Suprapubic skin (tissue), 4 donors: ENCODE measurements around the gene TMEM86B. TPM values are rescaled to one million over a fixed set of nuclear protein-coding genes. Genes with fewer than 3 reads are reported as not detected.

Experiments
- DNase-seq, 2 donors: peaks; one replicate each; pipeline ENCODE4 v3.0.0-alpha.2; 2019; ENCODE audit warnings: low spot score in 2 of 2
- H3K27ac ChIP-seq: fragments of 200-600 bp; sonication (generic); one replicate; pipeline ENCODE4 v1.5.1; 2019
- H3K27me3 ChIP-seq: fragments of 200-600 bp; sonication (generic); one replicate; pipeline ENCODE4 v1.5.1; 2019
- H3K36me3 ChIP-seq: fragments of 200-600 bp; sonication (generic); one replicate; pipeline ENCODE4 v1.5.1; 2019
- H3K4me1 ChIP-seq: fragments of 200-600 bp; sonication (generic); one replicate; pipeline ENCODE4 v1.5.1; 2019
- H3K4me3 ChIP-seq: fragments of 200-600 bp; sonication (generic); one replicate; pipeline ENCODE4 v1.5.1; 2019; ENCODE audit warnings: mild to moderate bottlenecking
- H3K9me3 ChIP-seq: fragments of 200-600 bp; sonication (generic); one replicate; pipeline ENCODE4 v1.5.1; 2019
- EP300 ChIP-seq: sonication (generic); formaldehyde crosslinking; IDR thresholded peaks from one replicate; pipeline ENCODE4 v1.6.1; 2017; ENCODE audit warnings: antibody characterized with exemption
- POLR2A ChIP-seq, 2 donors: fragments of 450-650 bp; IDR thresholded peaks; one replicate each; pipeline ENCODE4 v1.6.1; 2017; ENCODE audit warnings: antibody characterized with exemption in 2 of 2, mild to moderate bottlenecking in 2 of 2, moderate library complexity in 2 of 2
- POLR2AphosphoS5 ChIP-seq, 3 donors: sonication (generic); formaldehyde crosslinking; IDR thresholded peaks; one replicate each; pipeline ENCODE4 v1.6.1; 2017; ENCODE audit warnings: antibody characterized with exemption in 3 of 3
- WGBS: methylation state at CpG from one replicate; pipeline ENCODE4 v1.1.5; 2018; 5-methylcytosine and 5-hydroxymethylcytosine counted together
- total RNA-seq, 4 donors: library from RNA; depleted of rRNA; stranded (reverse); fragments of >200 nt; gene quantifications; one replicate each; pipeline ENCODE4 v1.1.0, GENCODE V29; 2016
- TF ChIP-seq, protein P1 (sequence below), 2 donors: fragments of 200-600 bp in 1 of 2; fragments of 450-650 bp in 1 of 2; sonication (generic) in 1 of 2; IDR thresholded peaks; one replicate each; pipeline ENCODE4 v1.5.1; 2016 to 2019; ENCODE audit warnings: antibody characterized with exemption in 2 of 2, mild to moderate bottlenecking in 1 of 2, moderate library complexity in 1 of 2

TMEM86B gene, protein sequence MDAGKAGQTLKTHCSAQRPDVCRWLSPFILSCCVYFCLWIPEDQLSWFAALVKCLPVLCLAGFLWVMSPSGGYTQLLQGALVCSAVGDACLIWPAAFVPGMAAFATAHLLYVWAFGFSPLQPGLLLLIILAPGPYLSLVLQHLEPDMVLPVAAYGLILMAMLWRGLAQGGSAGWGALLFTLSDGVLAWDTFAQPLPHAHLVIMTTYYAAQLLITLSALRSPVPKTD
- 1 to 10 TPM; 2.0 to 9.4 (median 4.2) TPM for total RNA-seq

DNA sequence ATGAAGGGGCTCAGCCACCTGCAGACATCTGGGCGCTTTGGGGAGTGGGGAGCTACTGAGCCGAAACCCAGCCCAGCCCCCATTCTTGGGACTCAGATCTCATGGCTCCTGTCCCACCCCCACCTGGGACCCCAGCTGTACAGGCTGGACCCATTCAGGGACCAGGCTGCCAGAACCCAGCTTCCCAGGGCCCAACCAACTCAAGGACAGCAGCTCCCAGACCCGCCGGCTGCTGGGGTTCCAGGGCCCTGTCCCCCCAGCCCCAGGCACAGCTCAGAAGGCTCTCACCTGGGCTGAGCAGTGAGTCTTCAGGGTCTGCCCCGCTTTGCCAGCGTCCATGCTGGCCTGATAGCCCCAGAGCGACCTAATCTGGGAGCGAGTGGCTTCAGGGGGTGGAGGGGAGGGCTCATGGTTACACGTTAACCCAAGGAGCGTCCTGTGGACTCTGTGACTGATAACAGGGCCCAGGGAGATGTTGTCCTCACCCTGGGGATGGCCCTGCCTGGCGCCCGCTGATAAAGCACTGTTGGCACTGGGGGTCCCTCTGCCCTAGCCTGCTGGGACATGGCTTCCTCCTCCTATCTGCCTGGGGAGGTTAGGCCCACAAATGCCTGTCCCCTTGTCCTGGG lies at the start of gene TMEM86B:
TSS of gene TMEM86B (minus strand) at position 361 of the 629 bp plus-strand sequence. CDS start at position 339, 22 bp downstream.
- Histone ChIP-seq H3K9me3 (no peaks in the 10 kb centered on the region), H3K27ac (no peak within 1 kb of the TSS), H3K36me3 (peaks cover 72% of the 10 kb centered on the region), H3K4me1 (no peaks in the 10 kb centered on the region), H3K27me3 (no peaks in the 10 kb centered on the region), H3K4me3 (no peak within 1 kb of the TSS)
- TF ChIP-seq, protein P1, sequence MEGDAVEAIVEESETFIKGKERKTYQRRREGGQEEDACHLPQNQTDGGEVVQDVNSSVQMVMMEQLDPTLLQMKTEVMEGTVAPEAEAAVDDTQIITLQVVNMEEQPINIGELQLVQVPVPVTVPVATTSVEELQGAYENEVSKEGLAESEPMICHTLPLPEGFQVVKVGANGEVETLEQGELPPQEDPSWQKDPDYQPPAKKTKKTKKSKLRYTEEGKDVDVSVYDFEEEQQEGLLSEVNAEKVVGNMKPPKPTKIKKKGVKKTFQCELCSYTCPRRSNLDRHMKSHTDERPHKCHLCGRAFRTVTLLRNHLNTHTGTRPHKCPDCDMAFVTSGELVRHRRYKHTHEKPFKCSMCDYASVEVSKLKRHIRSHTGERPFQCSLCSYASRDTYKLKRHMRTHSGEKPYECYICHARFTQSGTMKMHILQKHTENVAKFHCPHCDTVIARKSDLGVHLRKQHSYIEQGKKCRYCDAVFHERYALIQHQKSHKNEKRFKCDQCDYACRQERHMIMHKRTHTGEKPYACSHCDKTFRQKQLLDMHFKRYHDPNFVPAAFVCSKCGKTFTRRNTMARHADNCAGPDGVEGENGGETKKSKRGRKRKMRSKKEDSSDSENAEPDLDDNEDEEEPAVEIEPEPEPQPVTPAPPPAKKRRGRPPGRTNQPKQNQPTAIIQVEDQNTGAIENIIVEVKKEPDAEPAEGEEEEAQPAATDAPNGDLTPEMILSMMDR (IDR thresholded peaks at IDR 0.05) = no peak
- TF ChIP-seq POLR2A (IDR thresholded peaks at IDR 0.05) = no peak
- no peak for TF ChIP-seq EP300
- no peak for TF ChIP-seq POLR2AphosphoS5 (IDR thresholded peaks at IDR 0.05)
- 91% methylated on average over 6 of the region's 12 CpGs for WGBS
- no peak for DNase-seq

DNA sequence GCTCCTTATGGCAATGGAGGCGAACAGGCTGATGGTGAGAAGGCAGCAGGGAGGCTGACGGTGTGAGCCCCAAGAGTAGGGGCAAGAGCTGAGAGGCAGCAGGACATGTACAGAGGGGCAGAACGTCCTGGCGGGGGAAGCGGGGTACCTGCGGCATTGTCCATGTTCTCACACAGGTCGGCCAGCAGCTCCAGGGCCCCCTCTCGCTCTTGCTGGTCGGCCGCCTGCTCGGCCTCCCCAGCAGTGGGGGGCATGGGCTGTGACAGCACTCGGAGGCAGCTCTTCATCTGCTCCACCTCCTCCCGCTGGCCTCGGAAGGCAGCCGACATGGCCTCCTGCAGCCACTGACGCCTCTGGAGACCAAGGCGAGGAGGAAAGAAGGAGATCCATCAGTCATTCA lies 48.9 kb upstream of the TMEM86B start:
- peaks cover 19% of the 10 kb centered on the region for H3K4me1 ChIP-seq
- 87% methylated on average over 13 of the region's 17 CpGs for WGBS
- TF ChIP-seq EP300 = no peak
- no peak for TF ChIP-seq POLR2A (IDR thresholded peaks at IDR 0.05)
- no peak for TF ChIP-seq POLR2AphosphoS5 (IDR thresholded peaks at IDR 0.05)
- TF ChIP-seq, protein P1 (IDR thresholded peaks at IDR 0.05) = no peak
- peaks cover 1% of the 10 kb centered on the region for H3K27me3 ChIP-seq
- no peaks in the 10 kb centered on the region for H3K9me3 ChIP-seq
- no peak overlapping the region for H3K4me3 ChIP-seq
- H3K27ac ChIP-seq = no peak overlapping the region
- DNase-seq = no peak
- H3K36me3 ChIP-seq = peaks cover 41% of the 10 kb centered on the region

DNA sequence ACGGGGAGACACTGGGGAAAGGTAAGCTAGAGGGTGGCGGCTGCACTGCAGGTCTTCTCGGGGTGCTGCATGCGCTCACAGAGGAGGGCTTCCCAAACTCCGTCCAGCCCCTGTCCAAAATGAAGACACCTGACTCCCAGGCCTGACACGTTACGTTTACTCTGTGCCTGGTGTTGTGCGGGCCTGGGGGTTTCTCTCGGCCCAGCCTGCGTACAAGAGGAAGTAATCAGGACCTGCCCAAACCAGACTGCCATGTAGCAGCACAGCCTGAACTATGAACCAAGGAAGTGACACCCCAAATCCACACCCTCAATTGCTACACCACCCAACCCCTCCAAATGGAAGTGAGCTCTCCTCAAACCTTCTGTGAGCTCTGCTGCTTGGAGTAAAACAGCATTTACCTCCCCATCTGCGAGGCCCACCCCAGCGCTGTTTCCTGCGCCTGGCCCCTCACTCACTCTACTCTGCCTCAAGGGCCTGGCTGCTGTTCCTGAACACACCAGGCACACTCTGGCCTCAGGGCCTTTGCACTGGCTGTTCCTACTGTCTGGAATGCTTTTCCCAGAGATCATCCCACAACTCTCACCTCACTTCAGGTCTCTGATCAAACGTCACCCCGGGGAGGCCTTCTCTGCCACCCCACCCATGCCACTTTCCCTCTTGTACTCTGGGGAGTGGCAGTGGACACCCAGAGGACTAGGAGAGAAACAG lies 48.3 kb upstream of the TMEM86B start:
- Histone ChIP-seq H3K9me3 (no peaks in the 10 kb centered on the region), H3K4me1 (peaks cover 19% of the 10 kb centered on the region), H3K4me3 (no peak overlapping the region), H3K36me3 (peaks cover 47% of the 10 kb centered on the region), H3K27me3 (no peaks in the 10 kb centered on the region), H3K27ac (no peak overlapping the region)
- TF ChIP-seq, protein P1 (IDR thresholded peaks at IDR 0.05) = no peak
- TF ChIP-seq POLR2A (IDR thresholded peaks at IDR 0.05) (no peak), EP300 (no peak), POLR2AphosphoS5 (IDR thresholded peaks at IDR 0.05) (no peak)
- WGBS = 92% methylated on average over 15 of the region's 15 CpGs
- no peak for DNase-seq

- no peaks in the 10 kb centered on the region for H3K27me3 ChIP-seq
- no peak overlapping the region for H3K27ac ChIP-seq
- peaks cover 19% of the 10 kb centered on the region for H3K4me1 ChIP-seq
- H3K36me3 ChIP-seq = peaks cover 54% of the 10 kb centered on the region
- WGBS = 74% methylated on average over 17 of the region's 17 CpGs
- H3K4me3 ChIP-seq = no peak overlapping the region
- DNase-seq = no peak
- H3K9me3 ChIP-seq = no peaks in the 10 kb centered on the region
- TF ChIP-seq POLR2A (IDR thresholded peaks at IDR 0.05) (no peak), EP300 (no peak)
- TF ChIP-seq, protein P1 (IDR thresholded peaks at IDR 0.05) = no peak
Measured at GRCh38 chr19:55275851-55276719, 47.5 kb upstream of the TMEM86B start.
